NCI-H1417 treated with DMSO at 0.1 percent for 48 hours (cell line): Measurements from ENCODE around the gene FBN1.

ENCODE experiments used
- DNase-seq: peaks from one replicate; lab custom pipeline; 2025; lab: John Stamatoyannopoulos, UW

Gene FBN1

GRCh38 chr15:48366584-48367312, 278.8 kb downstream of the FBN1 start:
- DNase-seq = no peak

GRCh38 chr15:48365575-48365974, 279.9 kb downstream of the FBN1 start:
- no peak for DNase-seq

- DNase-seq = no peak
Observed at GRCh38 chr15:48363474-48363873, 282.0 kb downstream of the FBN1 start.

GRCh38 chr15:48361685-48362084, 283.8 kb downstream of the FBN1 start:
- no peak for DNase-seq

GRCh38 chr15:48360841-48361240, 284.7 kb downstream of the FBN1 start:
- DNase-seq = no peak
